ENCODE measurements around the gene RIMBP2.

Gene RIMBP2

GRCh38 chr12:130555221-130555620 lies 160.9 kb downstream of the RIMBP2 start:
- in situ Hi-C loops (cut with MboI; ENCODE audit: low sequenced_read_pairs): no loop called here

DNA sequence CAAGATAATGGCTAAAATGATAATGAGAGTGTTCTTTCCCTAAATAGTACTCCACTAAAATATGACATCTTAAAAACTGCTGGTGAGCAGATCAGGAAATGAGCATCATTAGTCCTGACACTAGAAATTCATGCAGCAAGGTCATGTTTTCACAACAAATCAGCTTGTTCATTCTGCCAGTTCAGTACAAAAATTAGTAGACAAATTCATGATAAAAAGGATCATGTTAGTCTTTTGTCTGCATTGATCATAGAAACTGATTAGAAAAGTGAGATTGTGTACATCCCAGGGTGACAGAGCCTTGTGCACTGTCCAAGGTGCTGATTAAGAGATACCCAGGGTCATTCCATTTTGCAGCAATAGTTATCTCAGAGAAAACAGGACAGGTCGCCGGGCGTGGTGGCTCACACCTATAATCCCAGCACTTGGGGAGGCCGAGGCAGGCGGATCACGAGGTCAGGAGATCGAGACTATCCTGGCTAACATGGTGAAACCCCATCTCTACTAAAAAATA lies 163.6 kb downstream of the RIMBP2 start:
- in situ Hi-C loops (cut with MboI; ENCODE audit: low sequenced_read_pairs): no loop called here

GRCh38 chr12:130549361-130549760 lies 166.7 kb downstream of the RIMBP2 start:
- in situ Hi-C loops (cut with MboI; ENCODE audit: low sequenced_read_pairs): no loop called here

GRCh38 chr12:130547480-130548155 lies 168.5 kb downstream of the RIMBP2 start:
- in situ Hi-C loops (cut with MboI; ENCODE audit: low sequenced_read_pairs): no loop called here

GRCh38 chr12:130546494-130546893 lies 169.6 kb downstream of the RIMBP2 start:
- in situ Hi-C loops (cut with MboI; ENCODE audit: low sequenced_read_pairs): no loop called here

- in situ Hi-C loops (cut with MboI; ENCODE audit: low sequenced_read_pairs): no loop called here
Measured at GRCh38 chr12:130545475-130545874, 170.6 kb downstream of the RIMBP2 start.

DNA sequence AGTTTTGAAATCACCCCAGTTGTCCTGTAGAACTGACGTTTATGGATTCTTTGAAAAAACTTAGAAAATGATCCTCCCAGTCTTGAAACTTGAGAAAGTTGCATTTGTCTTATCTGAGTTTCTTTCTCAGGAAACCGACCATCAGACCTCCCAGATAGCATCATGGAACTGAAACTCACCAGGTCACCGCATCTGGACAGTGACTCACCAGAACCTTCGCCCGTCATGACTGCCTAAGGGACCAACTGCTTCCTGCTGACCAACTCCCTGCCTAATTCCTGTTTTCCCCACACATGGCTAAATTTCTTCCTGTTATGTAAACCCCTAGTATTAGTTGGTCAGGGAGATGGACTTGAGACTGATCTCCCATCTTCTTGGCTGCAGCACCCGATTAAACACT lies 175.7 kb downstream of the RIMBP2 start:
- in situ Hi-C loops (cut with MboI; ENCODE audit: low sequenced_read_pairs): no loop called here

DNA sequence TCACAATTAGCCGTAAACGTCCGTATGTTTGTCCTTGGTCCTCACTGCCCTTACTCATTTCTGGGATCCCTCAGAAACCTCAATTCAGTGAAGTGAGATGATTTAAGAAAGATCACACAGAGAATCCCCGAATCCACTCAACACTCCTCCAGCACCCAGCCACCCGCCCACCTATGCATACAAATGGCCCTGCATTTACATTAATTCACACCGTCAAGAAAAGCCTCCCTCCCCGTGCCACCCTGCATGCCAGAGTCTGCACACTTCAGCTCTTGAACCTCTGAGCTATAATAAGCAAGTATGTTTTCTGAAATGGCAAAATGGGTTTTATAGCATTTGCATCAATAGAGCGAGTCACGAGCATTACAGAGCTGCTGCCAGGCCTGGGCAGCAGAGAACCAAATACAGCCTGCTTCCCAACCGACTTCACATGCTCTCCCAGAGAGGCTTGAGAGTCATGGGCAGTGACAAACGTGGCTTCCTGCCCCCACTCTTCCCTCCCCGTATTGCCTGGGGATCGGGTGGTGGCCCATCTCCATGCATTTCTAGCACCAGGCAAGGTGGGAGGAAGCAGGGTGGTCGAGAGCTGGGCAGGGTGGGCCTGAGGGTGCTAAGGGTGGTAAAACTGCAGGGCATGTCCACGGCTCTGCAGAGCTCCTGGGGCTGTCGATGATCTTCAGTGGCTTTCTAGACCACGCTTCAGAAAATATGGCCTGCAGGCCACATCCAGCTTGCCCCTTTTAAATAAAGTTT lies 177.6 kb downstream of the RIMBP2 start:
- in situ Hi-C loops (cut with MboI; ENCODE audit: low sequenced_read_pairs): no loop called here

DNA sequence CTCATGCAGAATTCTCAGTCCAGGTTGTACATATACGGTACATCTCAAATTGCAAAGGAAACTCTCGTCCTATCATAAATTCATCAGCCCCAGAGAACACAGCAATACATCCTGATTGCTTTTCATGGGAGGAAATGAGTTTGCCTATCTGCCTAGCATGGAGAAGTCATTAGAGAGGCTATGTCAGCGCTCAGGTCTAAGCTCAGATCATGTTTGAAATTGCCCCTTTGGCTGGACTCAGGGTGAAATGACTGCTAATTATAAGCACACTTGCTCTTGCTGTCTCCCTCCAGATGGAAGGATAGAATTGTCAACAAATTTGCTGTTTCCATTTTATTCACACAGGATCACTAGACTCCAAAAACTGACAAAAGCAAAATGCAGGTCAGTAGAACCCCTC lies 178.4 kb downstream of the RIMBP2 start:
- in situ Hi-C loops (cut with MboI; ENCODE audit: low sequenced_read_pairs): no loop called here

GRCh38 chr12:130537051-130537450 lies 179.0 kb downstream of the RIMBP2 start:
- in situ Hi-C loops (cut with MboI; ENCODE audit: low sequenced_read_pairs): no loop called here

DNA sequence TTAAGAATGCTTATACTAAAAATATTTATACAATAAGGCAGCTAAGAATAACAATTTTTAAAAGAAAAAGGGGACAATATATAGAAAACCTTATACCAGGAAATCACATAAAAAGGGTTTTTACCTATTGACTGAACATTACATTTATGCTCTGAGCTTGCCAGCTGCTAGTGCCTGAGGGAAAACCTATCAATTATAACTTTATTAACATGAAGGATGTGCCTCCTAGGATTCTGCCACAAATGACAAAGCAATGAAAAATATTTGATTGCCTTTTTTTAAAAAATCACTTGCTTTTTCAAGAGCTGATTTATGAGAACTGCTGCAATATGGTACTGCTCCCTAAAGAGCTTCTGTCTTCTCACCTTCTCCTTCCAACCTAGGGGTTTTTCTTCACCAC lies 185.7 kb downstream of the RIMBP2 start:
- in situ Hi-C loops (cut with MboI; ENCODE audit: low sequenced_read_pairs): no loop called here

- in situ Hi-C loops (cut with MboI; ENCODE audit: low sequenced_read_pairs): no loop called here
Measured at GRCh38 chr12:130529781-130530180, 186.3 kb downstream of the RIMBP2 start.

GRCh38 chr12:130527239-130527638 lies 188.9 kb downstream of the RIMBP2 start:
- in situ Hi-C loops (cut with MboI; ENCODE audit: low sequenced_read_pairs): no loop called here

GRCh38 chr12:130526813-130527212 lies 189.3 kb downstream of the RIMBP2 start:
- in situ Hi-C loops (cut with MboI; ENCODE audit: low sequenced_read_pairs): no loop called here

DNA sequence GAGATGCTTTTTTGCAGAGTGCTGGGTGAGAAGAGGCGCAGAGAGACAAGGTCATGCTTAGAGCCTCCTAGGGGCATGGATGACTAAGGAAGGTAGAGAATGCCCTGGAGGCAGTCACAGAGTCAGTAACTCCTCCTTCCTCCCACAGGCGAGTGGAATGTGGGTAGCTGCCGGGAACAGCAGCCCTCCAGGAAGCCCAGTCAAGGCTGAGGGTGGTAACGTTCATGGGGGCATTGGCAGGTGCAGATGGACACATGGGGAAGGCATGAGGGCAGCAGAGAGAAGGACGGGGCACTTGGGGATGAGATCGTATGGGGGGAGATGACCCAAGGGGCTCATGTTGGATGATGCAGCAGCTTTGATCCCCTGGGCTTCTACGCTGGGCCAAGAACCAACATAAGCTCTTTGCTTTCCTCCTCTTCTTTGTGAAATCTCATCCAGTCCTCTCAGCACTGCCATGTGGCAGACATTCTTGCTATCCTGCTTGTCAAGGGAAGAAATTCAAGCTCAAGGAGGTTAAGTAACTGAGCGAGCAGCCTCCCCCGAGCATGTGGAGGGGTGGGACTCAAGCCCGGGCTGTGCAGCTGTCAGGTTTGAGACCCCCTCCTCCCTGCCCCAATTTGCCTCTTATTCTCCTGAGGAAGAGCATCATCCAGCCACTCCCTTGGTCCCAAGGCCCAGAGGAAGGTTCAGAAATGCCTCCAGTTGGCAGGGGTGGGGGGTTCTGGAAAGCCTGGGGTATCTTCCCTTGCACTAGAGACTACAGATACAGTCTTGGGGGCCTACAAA lies 190.5 kb downstream of the RIMBP2 start:
- in situ Hi-C loops (cut with MboI; ENCODE audit: low sequenced_read_pairs): no loop called here

DNA sequence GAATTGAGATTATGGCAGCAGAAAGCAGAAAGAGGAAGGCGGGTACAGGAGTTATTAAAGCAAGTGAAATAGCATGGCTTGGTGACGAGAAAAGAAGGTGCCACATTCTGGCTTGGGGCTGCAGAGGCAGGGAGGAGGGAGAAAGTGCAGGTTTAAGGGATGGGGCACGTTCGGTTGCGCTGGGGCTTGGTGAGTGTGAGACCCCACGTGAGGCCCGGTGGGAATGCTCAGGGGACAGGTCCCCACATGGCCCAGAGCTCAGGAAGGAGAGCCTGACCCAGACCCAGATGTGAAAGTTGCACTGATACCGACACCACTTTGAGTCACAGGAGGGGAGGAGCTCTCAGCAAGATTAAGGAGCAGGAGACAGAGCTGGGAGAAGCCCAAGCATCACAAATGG lies 191.3 kb downstream of the RIMBP2 start:
- in situ Hi-C loops (cut with MboI; ENCODE audit: low sequenced_read_pairs): no loop called here

- in situ Hi-C loops (cut with MboI; ENCODE audit: low sequenced_read_pairs): no loop called here
Measured at GRCh38 chr12:130523863-130524614, 192.1 kb downstream of the RIMBP2 start.

GRCh38 chr12:130523208-130523607 lies 192.9 kb downstream of the RIMBP2 start:
- in situ Hi-C loops (cut with MboI; ENCODE audit: low sequenced_read_pairs): no loop called here

DNA sequence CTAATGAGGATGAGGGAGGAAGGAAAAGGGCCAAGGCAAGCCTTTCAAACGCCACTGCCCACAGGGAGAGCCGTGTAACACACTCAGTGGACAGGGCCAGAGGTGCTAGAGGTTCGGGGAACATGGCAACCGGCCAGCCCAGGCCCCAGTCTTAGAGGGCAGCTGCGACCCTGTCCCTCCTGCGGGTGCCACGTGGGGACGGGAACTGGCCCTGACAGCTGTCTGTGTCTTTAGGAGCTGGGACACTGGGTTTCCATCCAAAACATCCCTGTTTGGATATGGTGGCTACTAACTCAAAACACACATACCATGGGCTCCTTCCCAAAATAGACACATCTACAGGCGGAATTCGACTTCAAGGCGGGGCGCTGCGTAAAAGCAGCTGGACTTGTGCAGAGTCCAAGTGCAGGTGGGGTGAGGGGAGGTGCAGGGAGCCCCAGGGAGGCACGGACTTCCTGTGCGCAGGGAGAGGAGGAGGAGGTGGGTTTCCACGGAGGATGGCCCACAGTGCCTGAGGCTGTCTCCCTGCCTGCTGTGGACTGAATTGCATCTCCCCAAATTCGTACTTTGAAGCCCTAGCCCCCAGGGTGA lies 193.8 kb downstream of the RIMBP2 start:
- in situ Hi-C loops (cut with MboI; ENCODE audit: low sequenced_read_pairs): no loop called here

- in situ Hi-C loops (cut with MboI; ENCODE audit: low sequenced_read_pairs): no loop called here
Measured at GRCh38 chr12:130521375-130522124, 194.5 kb downstream of the RIMBP2 start.
